ENCODE data around the gene DBF4B.
"Not testable (repeated sequence)": the region's sequence is repeated elsewhere in the genome, so short reads cannot be mapped to it uniquely, and the experiment has no call there.

DBF4B gene

DNA sequence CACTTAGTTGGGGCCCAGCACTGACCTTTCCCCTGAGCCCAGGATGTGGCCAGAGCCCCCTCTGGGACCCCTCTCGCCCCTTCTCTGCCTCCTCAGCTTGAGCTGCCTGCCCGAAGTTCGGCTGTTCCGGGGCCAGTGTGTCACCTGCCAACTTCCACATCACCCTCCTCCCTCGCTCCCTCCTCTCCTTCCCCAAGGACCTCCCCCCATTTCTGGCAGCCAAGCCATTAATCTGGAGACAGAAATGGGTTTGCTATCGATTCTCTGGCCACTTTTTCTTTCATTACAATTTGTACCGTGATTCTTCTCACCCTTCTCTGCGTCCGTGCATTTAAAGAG is 41.5 kb downstream of the DBF4B start:
- H3K27ac Mint-ChIP-seq, result no peak overlapping the region

GRCh38 chr17:44751331-44751730 is 42.9 kb downstream of the DBF4B start:
- Mint-ChIP-seq H3K27ac (no peak overlapping the region), H3K9me3 (ENCODE audit: low read depth) (no peaks in the 10 kb centered on the region), H3K27me3 (no peaks in the 10 kb centered on the region)

More for the DNA sequence above, 41.5 kb downstream of the DBF4B start:
- Mint-ChIP-seq H3K36me3 (peaks cover 4% of the 10 kb centered on the region), H3K4me1 (ENCODE audit: low read depth) (no peaks in the 10 kb centered on the region), H3K4me3 (no peak overlapping the region), H3K27me3 (no peaks in the 10 kb centered on the region), H3K9me3 (ENCODE audit: low read depth) (no peaks in the 10 kb centered on the region)

DNA sequence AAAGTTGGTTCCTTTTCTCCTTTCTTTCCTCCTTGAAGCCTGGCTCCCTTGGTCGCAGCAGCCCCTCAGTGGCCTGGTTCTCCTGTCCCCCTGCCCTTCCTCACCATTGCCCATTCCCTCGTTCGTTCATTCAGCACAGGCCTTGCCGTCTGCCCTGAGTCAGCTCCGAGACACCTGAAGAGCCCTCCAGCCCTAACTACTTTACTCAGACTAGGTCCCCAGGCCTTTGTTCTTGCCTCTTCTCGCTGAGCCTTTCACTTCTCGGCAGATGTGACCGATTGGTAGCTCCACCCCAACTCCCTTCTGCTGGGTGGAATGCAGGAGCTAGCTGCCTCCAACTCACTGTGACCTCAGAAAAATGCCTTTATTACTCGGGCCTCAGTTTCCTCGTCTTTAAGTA is 43.3 kb downstream of the DBF4B start:
- no peaks in the 10 kb centered on the region for H3K9me3 Mint-ChIP-seq (ENCODE audit: low read depth)
- no peak overlapping the region for H3K4me3 Mint-ChIP-seq
- peaks cover 4% of the 10 kb centered on the region for H3K36me3 Mint-ChIP-seq
- no peaks in the 10 kb centered on the region for H3K4me1 Mint-ChIP-seq (ENCODE audit: low read depth)
- H3K27ac Mint-ChIP-seq, result no peak overlapping the region
- no peaks in the 10 kb centered on the region for H3K27me3 Mint-ChIP-seq

More at GRCh38 chr17:44751331-44751730, 42.9 kb downstream of the DBF4B start:
- Mint-ChIP-seq H3K4me3 (no peak overlapping the region), H3K36me3 (peaks cover 4% of the 10 kb centered on the region), H3K4me1 (ENCODE audit: low read depth) (no peaks in the 10 kb centered on the region)

GRCh38 chr17:44752953-44753861 is 44.7 kb downstream of the DBF4B start:
- peaks cover 7% of the 10 kb centered on the region for H3K27me3 Mint-ChIP-seq
- no peak overlapping the region for H3K27ac Mint-ChIP-seq
- H3K4me3 Mint-ChIP-seq, result no peak overlapping the region
- no peaks in the 10 kb centered on the region for H3K4me1 Mint-ChIP-seq (ENCODE audit: low read depth)
- no peaks in the 10 kb centered on the region for H3K9me3 Mint-ChIP-seq (ENCODE audit: low read depth)
- H3K36me3 Mint-ChIP-seq, result peaks cover 4% of the 10 kb centered on the region

GRCh38 chr17:44754276-44754675 is 45.8 kb downstream of the DBF4B start:
- Mint-ChIP-seq H3K9me3 (ENCODE audit: low read depth) (no peaks in the 10 kb centered on the region), H3K27me3 (peaks cover 8% of the 10 kb centered on the region), H3K4me1 (ENCODE audit: low read depth) (no peaks in the 10 kb centered on the region), H3K27ac (no peak overlapping the region), H3K4me3 (no peak overlapping the region), H3K36me3 (peaks cover 4% of the 10 kb centered on the region)

DNA sequence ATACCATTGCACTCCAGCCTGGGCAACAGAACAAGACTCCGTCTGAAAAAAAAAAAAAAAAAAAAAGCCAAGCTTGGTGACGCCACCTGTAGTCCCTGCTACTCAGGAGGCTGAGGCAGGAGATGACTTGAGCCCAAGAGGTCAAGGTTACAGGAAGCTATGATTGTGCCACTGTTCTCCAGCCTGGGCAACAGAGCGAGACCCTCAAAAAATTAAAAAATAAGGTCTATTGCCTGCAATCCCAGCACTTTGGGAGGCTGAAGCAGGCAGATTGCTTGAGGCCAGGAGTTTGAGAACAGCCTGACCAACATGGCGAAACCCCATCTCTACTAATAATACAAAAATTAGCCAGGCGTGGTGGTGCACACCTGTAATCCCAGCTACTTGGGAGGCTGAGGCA is 46.7 kb downstream of the DBF4B start:
- H3K27ac Mint-ChIP-seq; H3K4me3 Mint-ChIP-seq; H3K9me3 Mint-ChIP-seq (ENCODE audit: low read depth); H3K4me1 Mint-ChIP-seq (ENCODE audit: low read depth); H3K27me3 Mint-ChIP-seq; H3K36me3 Mint-ChIP-seq: not testable (repeated sequence)

GRCh38 chr17:44757045-44757917 is 48.8 kb downstream of the DBF4B start:
- H3K4me1 Mint-ChIP-seq (ENCODE audit: low read depth), result no peaks in the 10 kb centered on the region
- no peaks in the 10 kb centered on the region for H3K36me3 Mint-ChIP-seq
- no peaks in the 10 kb centered on the region for H3K9me3 Mint-ChIP-seq (ENCODE audit: low read depth)
- H3K27me3 Mint-ChIP-seq, result peaks cover 18% of the 10 kb centered on the region
- H3K27ac Mint-ChIP-seq, result no peak overlapping the region
- peak overlapping the region; percentile 60 for H3K4me3 Mint-ChIP-seq

GRCh38 chr17:44757918-44758413 is 49.5 kb downstream of the DBF4B start:
- Mint-ChIP-seq H3K27ac (no peak overlapping the region), H3K9me3 (ENCODE audit: low read depth) (no peaks in the 10 kb centered on the region), H3K4me3 (peak overlapping the region; percentile 60), H3K4me1 (ENCODE audit: low read depth) (no peaks in the 10 kb centered on the region), H3K36me3 (no peaks in the 10 kb centered on the region), H3K27me3 (peaks cover 18% of the 10 kb centered on the region)

DNA sequence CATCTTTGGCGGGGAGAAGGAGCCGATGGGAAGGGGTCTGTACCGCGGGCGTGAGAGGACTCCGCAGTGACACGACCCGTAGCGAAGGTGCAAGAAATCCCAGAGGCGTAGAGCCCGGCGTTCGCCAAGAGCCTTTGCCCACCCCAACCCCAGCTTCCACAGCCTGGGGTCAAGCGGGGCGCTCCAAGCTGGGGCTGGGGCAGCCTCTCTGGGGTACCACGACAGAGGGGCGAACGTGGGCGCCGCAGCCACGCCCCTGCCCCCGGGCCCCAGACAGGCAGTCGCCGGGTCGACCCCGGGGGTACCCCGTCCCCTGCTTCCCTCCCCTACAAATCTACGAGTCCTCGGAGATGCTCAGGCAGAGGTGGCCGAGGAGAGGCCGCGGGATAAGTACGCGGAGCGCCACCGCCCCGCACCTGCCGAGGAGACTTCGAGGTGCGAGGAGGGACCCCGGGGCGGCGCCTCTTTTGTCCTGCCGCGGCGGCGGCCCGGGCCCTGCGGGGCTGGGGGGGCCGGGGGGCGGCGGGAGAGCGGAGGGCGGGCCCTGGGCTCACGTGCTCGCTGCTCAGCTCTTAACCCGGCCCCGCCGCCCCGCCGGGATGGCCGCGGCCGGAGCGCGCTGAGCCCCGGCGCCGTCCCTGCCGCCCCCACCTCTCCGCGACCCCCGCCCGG is 50.1 kb downstream of the DBF4B start, which contains the start of gene ADAM11:
ADAM11 (plus strand) TSS at position 575 of the 672 bp plus-strand sequence. CDS start 212 bp downstream, outside the sequence.
- Mint-ChIP-seq H3K27me3 (peaks cover 18% of the 10 kb centered on the region), H3K36me3 (no peaks in the 10 kb centered on the region), H3K9me3 (ENCODE audit: low read depth) (no peaks in the 10 kb centered on the region), H3K27ac (no peak within 1 kb of the TSS), H3K4me1 (ENCODE audit: low read depth) (no peaks in the 10 kb centered on the region), H3K4me3 (peak within 1 kb of the TSS; percentile 60)

DNA sequence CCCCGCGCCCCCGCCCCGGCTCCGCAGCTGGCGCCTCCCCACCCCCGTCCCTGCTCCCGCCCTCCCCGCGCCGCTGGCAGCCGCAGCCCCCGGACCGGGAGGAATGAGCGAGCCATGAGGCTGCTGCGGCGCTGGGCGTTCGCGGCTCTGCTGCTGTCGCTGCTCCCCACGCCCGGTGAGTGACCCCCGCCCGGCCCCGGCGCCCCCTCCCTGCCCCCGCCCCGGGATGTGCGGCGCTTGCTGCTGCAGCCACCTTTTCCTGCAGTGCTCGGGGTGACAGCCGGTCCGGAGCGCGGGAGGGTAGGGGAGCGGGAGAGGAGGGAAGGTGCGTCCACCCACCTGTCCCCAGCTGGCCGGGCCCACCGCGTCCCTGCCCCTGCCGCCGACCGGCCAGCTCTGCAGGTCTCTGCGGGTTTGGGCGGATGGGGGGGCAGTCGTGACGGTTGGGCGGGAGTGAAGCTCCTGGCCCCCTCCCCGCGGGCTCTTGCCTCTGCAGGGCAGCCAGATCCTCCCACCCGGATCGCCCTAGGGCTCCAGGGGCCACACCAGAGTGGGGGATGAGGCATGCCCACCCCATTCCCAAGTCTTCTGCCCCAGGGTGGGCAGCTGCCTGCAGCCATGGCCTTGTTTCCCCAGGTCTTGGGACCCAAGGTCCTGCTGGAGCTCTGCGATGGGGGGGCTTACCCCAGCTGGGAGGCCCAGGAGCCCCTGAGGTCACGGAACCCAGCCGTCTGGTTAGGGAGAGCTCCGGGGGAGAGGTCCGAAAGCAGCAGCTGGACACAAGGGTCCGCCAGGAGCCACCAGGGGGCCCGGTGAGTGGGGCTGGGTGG is 50.8 kb downstream of the DBF4B start:
- no peaks in the 10 kb centered on the region for H3K9me3 Mint-ChIP-seq (ENCODE audit: low read depth)
- no peaks in the 10 kb centered on the region for H3K4me1 Mint-ChIP-seq (ENCODE audit: low read depth)
- H3K4me3 Mint-ChIP-seq, result no peak overlapping the region
- peaks cover 18% of the 10 kb centered on the region for H3K27me3 Mint-ChIP-seq
- H3K27ac Mint-ChIP-seq, result no peak overlapping the region
- H3K36me3 Mint-ChIP-seq, result no peaks in the 10 kb centered on the region

- no peaks in the 10 kb centered on the region for H3K9me3 Mint-ChIP-seq (ENCODE audit: low read depth)
- no peak overlapping the region for H3K27ac Mint-ChIP-seq
- peak overlapping the region; percentile 35 for H3K4me3 Mint-ChIP-seq
- H3K4me1 Mint-ChIP-seq (ENCODE audit: low read depth), result no peaks in the 10 kb centered on the region
- H3K27me3 Mint-ChIP-seq, result peaks cover 18% of the 10 kb centered on the region
- H3K36me3 Mint-ChIP-seq, result no peaks in the 10 kb centered on the region
Measured at GRCh38 chr17:44759916-44760243, 51.4 kb downstream of the DBF4B start.

GRCh38 chr17:44760474-44761308 is 52.2 kb downstream of the DBF4B start:
- Mint-ChIP-seq H3K4me1 (ENCODE audit: low read depth) (no peaks in the 10 kb centered on the region), H3K9me3 (ENCODE audit: low read depth) (no peaks in the 10 kb centered on the region), H3K4me3 (peak overlapping the region; percentile 35), H3K27me3 (peaks cover 18% of the 10 kb centered on the region), H3K27ac (no peak overlapping the region), H3K36me3 (no peaks in the 10 kb centered on the region)

DNA sequence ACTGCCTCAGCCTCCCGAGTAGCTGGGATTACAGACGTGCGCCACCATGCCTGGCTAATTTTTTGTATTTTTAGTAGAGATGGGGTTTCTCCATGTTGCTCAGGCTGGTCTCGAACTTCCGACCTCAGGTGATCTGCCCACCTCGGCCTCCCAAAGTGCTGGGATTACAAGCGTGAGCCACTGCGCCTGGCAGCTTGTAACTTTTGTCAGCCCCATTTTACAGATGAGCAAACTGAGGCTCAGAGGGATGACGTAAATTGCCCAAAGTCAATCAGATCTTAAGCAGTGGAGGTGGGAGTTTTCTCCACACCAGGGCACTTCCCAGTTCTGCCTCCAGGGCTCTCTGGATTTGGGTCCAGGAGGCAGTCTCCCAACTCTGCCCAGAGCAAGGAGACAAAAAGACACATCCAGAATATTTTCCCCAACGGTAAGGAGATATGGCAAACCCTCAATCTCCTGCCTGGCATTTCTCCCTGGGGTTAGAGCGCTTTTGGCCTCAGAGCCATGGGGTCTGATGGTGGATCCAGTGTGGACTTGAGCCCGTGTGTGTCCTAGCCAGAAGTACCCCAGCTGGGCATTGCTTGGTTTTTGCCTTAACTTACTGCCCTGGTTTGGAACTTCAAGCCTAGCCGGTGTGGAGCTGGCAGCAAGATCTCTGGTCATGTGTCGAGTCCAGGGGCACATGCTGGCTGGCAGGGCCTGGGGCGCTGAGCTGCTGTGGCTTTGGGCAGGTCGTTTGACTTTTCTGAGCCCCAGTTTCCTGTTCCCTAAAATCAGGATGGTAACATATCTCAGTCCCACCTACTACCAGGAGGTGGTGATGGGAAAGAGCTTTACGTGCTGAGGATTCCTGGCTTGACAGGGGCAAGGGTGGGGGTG is 53.7 kb downstream of the DBF4B start:
- Mint-ChIP-seq H3K27me3 (peaks cover 17% of the 10 kb centered on the region), H3K9me3 (ENCODE audit: low read depth) (no peaks in the 10 kb centered on the region), H3K4me1 (ENCODE audit: low read depth) (no peaks in the 10 kb centered on the region), H3K4me3 (no peak overlapping the region), H3K36me3 (no peaks in the 10 kb centered on the region), H3K27ac (no peak overlapping the region)

Data from activated naive CD8-positive, alpha-beta T cell (primary cell).